ENCODE measurements around the gene KHDRBS2. TPM values are rescaled to one million over a fixed set of nuclear protein-coding genes. Genes with fewer than 3 reads are reported as not detected.

KHDRBS2 gene
- total and polyA plus RNA-seq, 7 donors: 0.16 to 0.69 (median 0.36) TPM; not detected in 2

- intact Hi-C loops (cut with DNase I): no loop called here
- DNase-seq: no peak
- WGBS, 2 donors: 80 to 89% methylated on average over 4 of the region's 4 CpGs
Observed at GRCh38 chr6:62167736-62168135, 118.3 kb downstream of the KHDRBS2 start.

GRCh38 chr6:62162858-62163257 is 123.2 kb downstream of the KHDRBS2 start:
- WGBS, 2 donors: 91 to 96% methylated on average over 4 of the region's 4 CpGs
- Histone ChIP-seq H3K27ac (no peak overlapping the region), H3K4me1 (no peaks in the 10 kb centered on the region), H3K4me3 (no peak overlapping the region), H3K36me3 (no peaks in the 10 kb centered on the region), H3K9me3 (no peaks in the 10 kb centered on the region), H3K27me3 (no peaks in the 10 kb centered on the region)
- TF ChIP-seq POLR2AphosphoS5 (IDR thresholded peaks at IDR 0.05) (no peak), POLR2A (IDR thresholded peaks at IDR 0.05) (no peak), EP300 (IDR thresholded peaks at IDR 0.05) (no peak), CTCF (IDR thresholded peaks at IDR 0.05) (no peak)
- intact Hi-C loops (cut with DNase I): no loop called here
- no peak for DNase-seq

More at GRCh38 chr6:62167736-62168135, 118.3 kb downstream of the KHDRBS2 start:
- Histone ChIP-seq H3K36me3 (no peaks in the 10 kb centered on the region), H3K4me3 (no peak overlapping the region), H3K27me3 (no peaks in the 10 kb centered on the region), H3K4me1 (no peaks in the 10 kb centered on the region), H3K27ac (no peak overlapping the region), H3K9me3 (no peaks in the 10 kb centered on the region)
- no peak for TF ChIP-seq POLR2AphosphoS5 (IDR thresholded peaks at IDR 0.05)
- no peak for TF ChIP-seq POLR2A (IDR thresholded peaks at IDR 0.05)
- no peak for TF ChIP-seq CTCF (IDR thresholded peaks at IDR 0.05)
- TF ChIP-seq EP300 (IDR thresholded peaks at IDR 0.05): no peak

GRCh38 chr6:62152796-62153195 is 133.2 kb downstream of the KHDRBS2 start:
- Histone ChIP-seq H3K4me3 (no peak overlapping the region), H3K27me3 (no peaks in the 10 kb centered on the region), H3K9me3 (no peaks in the 10 kb centered on the region), H3K4me1 (no peaks in the 10 kb centered on the region), H3K27ac (no peak overlapping the region), H3K36me3 (no peaks in the 10 kb centered on the region)
- 84 to 92% methylated on average over 3 of the region's 3 CpGs for WGBS, 2 donors
- DNase-seq: no peak
- TF ChIP-seq EP300 (IDR thresholded peaks at IDR 0.05) (no peak), POLR2A (IDR thresholded peaks at IDR 0.05) (no peak), CTCF (IDR thresholded peaks at IDR 0.05) (no peak)
- intact Hi-C loops (cut with DNase I): no loop called here

GRCh38 chr6:62150048-62150663 is 135.9 kb downstream of the KHDRBS2 start:
- WGBS, 2 donors: 63 to 72% methylated on average over 3 of the region's 3 CpGs
- intact Hi-C loops (cut with DNase I): no loop called here
- H3K27ac ChIP-seq: no peak overlapping the region
- TF ChIP-seq EP300 (IDR thresholded peaks at IDR 0.05) (no peak), POLR2A (IDR thresholded peaks at IDR 0.05) (no peak), CTCF (IDR thresholded peaks at IDR 0.05) (peak in 1 of 4 experiments; percentile 34)
- no peaks in the 10 kb centered on the region for H3K36me3 ChIP-seq
- H3K27me3 ChIP-seq: no peaks in the 10 kb centered on the region
- H3K4me1 ChIP-seq: no peaks in the 10 kb centered on the region
- no peaks in the 10 kb centered on the region for H3K9me3 ChIP-seq
- H3K4me3 ChIP-seq: no peak overlapping the region
- DNase-seq: no peak
